C4-2B (cell line): ENCODE measurements around the gene MUC13.

Source experiments
- CTCF ChIP-seq: fragments of 450-650 bp; conservative IDR thresholded peaks from 2 replicates; pipeline ENCODE4 v1.5.1; 2017; ENCODE audit warnings: mild to moderate bottlenecking
- ZFX ChIP-seq: fragments of 450-650 bp; IDR thresholded peaks from 2 replicates; pipeline ENCODE4 v1.6.1; 2017

GRCh38 chr3:124950026-124950425 lies 15.5 kb upstream of the MUC13 start:
- TF ChIP-seq CTCF (no peak), ZFX (no peak)
